GM23338 (cell line): ENCODE measurements around the gene SEMA3E. TPM values are rescaled to one million over a fixed set of nuclear protein-coding genes. Genes with fewer than 3 reads are reported as not detected.

Experiments used
- CTCF ChIP-seq, 2 experiments: fragments of 200-600 bp in 1 of 2; sonication (generic) in 1 of 2; conservative IDR thresholded peaks; 2 replicates each; pipeline versions ENCODE4 v1.5.1 to v1.6.1; 2016 to 2017; ENCODE audit warnings: antibody characterized with exemption in 2 of 2, low read depth in 2 of 2, mild to moderate bottlenecking in 2 of 2, moderate library complexity in 1 of 2
- ETS1 ChIP-seq: IDR thresholded peaks from 2 replicates; pipeline ENCODE4 v1.6.1; 2016; ENCODE audit warnings: antibody characterized with exemption
- EZH2 ChIP-seq: fragments of 200-600 bp; sonication (generic); IDR thresholded peaks from one replicate; pipeline ENCODE4 v1.8.0; 2017; ENCODE audit warnings: antibody characterized with exemption, mild to moderate bottlenecking, low read depth; ENCODE audit not compliant: unreplicated experiment
- EZH2phosphoT487 ChIP-seq: fragments of 200-600 bp; sonication (generic); IDR thresholded peaks from one replicate; pipeline ENCODE4 v1.8.1; 2018; ENCODE audit warnings: antibody characterized with exemption; ENCODE audit not compliant: unreplicated experiment
- NANOG ChIP-seq: IDR thresholded peaks from 2 replicates; pipeline ENCODE4 v1.6.1; 2016; ENCODE audit warnings: antibody characterized with exemption, borderline replicate concordance
- POLR2AphosphoS5 ChIP-seq: IDR thresholded peaks from 2 replicates; pipeline ENCODE4 v1.6.1; 2016; ENCODE audit warnings: antibody characterized with exemption, low read depth
- STAT1 ChIP-seq: IDR thresholded peaks from one replicate; pipeline ENCODE4 v1.6.1; 2016; ENCODE audit warnings: antibody characterized with exemption; ENCODE audit not compliant: unreplicated experiment
- ZNF114 ChIP-seq: fragments of 250-450 bp; sonication (Bioruptor Pico); IDR thresholded peaks from 2 replicates; pipeline ENCODE4 v1.5.0; 2020; ENCODE audit warnings: mild to moderate bottlenecking, moderate library complexity
- ZNF331 ChIP-seq: fragments of 250-450 bp; sonication (Bioruptor Pico); IDR thresholded peaks from 2 replicates; pipeline ENCODE4 v1.5.0; 2020; ENCODE audit warnings: low read depth, mild to moderate bottlenecking, moderate library complexity
- polyA plus RNA-seq: library from polyadenylated mRNA; unstranded; fragments of >200 nt; fragmentation: Nextera tagmentation; extraction: Ambion mirVana; gene quantifications from 2 replicates; pipeline ENCODE4 v1.2.1, GENCODE V29; 2016
- total RNA-seq: library from RNA; depleted of rRNA; stranded (reverse); fragments of >200 nt; shearing (Covaris generic); gene quantifications from 2 replicates; pipeline ENCODE4 v1.2.3, GENCODE V29; 2014
- TF ChIP-seq, protein P1 (sequence below): fragments of 250-450 bp; sonication (Bioruptor Pico); IDR thresholded peaks from 2 replicates; pipeline ENCODE4 v1.5.0; 2020; ENCODE audit warnings: mild to moderate bottlenecking, moderate library complexity

Gene SEMA3E
- total and polyA plus RNA-seq, 2 experiments from 2014 or later: 5.4 to 15.7 TPM

DNA sequence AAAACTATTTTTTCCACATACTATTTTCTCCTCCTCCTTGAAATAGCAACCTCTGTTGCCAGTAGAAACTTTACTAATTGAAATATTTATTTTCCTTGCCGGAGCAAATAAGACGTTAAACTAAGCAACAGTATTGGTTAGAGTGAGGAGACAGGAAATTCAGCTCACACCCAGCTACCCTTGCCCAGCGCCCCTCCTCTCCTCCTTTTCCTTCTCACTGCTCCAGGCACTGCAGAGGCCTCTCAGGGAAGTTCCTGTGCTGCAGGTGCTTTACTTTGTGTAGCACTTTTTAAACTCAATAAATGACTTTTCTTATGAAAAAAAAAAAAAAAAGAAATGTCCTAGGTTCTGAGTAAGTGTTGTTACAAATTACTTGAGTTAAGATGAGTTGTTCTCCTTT, 134.0 kb downstream of the SEMA3E start (continued):
- TF ChIP-seq, protein P1, sequence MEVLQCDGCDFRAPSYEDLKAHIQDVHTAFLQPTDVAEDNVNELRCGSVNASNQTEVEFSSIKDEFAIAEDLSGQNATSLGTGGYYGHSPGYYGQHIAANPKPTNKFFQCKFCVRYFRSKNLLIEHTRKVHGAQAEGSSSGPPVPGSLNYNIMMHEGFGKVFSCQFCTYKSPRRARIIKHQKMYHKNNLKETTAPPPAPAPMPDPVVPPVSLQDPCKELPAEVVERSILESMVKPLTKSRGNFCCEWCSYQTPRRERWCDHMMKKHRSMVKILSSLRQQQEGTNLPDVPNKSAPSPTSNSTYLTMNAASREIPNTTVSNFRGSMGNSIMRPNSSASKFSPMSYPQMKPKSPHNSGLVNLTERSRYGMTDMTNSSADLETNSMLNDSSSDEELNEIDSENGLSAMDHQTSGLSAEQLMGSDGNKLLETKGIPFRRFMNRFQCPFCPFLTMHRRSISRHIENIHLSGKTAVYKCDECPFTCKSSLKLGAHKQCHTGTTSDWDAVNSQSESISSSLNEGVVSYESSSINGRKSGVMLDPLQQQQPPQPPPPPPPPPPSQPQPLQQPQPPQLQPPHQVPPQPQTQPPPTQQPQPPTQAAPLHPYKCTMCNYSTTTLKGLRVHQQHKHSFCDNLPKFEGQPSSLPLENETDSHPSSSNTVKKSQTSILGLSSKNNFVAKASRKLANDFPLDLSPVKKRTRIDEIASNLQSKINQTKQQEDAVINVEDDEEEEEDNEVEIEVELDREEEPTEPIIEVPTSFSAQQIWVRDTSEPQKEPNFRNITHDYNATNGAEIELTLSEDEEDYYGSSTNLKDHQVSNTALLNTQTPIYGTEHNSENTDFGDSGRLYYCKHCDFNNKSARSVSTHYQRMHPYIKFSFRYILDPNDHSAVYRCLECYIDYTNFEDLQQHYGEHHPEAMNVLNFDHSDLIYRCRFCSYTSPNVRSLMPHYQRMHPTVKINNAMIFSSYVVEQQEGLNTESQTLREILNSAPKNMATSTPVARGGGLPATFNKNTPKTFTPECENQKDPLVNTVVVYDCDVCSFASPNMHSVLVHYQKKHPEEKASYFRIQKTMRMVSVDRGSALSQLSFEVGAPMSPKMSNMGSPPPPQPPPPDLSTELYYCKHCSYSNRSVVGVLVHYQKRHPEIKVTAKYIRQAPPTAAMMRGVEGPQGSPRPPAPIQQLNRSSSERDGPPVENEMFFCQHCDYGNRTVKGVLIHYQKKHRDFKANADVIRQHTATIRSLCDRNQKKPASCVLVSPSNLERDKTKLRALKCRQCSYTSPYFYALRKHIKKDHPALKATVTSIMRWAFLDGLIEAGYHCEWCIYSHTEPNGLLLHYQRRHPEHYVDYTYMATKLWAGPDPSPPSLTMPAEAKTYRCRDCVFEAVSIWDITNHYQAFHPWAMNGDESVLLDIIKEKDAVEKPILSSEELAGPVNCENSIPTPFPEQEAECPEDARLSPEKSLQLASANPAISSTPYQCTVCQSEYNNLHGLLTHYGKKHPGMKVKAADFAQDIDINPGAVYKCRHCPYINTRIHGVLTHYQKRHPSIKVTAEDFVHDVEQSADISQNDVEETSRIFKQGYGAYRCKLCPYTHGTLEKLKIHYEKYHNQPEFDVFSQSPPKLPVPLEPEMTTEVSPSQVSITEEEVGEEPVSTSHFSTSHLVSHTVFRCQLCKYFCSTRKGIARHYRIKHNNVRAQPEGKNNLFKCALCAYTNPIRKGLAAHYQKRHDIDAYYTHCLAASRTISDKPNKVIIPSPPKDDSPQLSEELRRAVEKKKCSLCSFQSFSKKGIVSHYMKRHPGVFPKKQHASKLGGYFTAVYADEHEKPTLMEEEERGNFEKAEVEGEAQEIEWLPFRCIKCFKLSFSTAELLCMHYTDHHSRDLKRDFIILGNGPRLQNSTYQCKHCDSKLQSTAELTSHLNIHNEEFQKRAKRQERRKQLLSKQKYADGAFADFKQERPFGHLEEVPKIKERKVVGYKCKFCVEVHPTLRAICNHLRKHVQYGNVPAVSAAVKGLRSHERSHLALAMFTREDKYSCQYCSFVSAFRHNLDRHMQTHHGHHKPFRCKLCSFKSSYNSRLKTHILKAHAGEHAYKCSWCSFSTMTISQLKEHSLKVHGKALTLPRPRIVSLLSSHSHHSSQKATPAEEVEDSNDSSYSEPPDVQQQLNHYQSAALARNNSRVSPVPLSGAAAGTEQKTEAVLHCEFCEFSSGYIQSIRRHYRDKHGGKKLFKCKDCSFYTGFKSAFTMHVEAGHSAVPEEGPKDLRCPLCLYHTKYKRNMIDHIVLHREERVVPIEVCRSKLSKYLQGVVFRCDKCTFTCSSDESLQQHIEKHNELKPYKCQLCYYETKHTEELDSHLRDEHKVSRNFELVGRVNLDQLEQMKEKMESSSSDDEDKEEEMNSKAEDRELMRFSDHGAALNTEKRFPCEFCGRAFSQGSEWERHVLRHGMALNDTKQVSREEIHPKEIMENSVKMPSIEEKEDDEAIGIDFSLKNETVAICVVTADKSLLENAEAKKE (CRISPR knock-in tag): no peak
- TF ChIP-seq STAT1 (no peak), EZH2 (no peak), EZH2phosphoT487 (no peak), NANOG (no peak), ETS1 (no peak), ZNF114 (CRISPR knock-in tag) (no peak), CTCF (conservative IDR thresholded peaks at IDR 0.05; ENCODE audit: low read depth in 2 of 2) (no peak), POLR2AphosphoS5 (no peak), ZNF331 (CRISPR knock-in tag) (no peak)
